ENCODE data around the gene EIF2A. TPM values are rescaled to one million over a fixed set of nuclear protein-coding genes. Genes with fewer than 3 reads are reported as not detected.
A peak's percentile ranks its signal among the peaks of the same experiment; 100 is the strongest.

Gene EIF2A
- total RNA-seq, 1 donor: 118 TPM

GRCh38 chr3:150631515-150632221 lies 85.1 kb downstream of the EIF2A start:
- no peak for DNase-seq (ENCODE audit: low read depth in 2 of 3, low spot score in 2 of 3)

- no peak for DNase-seq (ENCODE audit: low read depth in 2 of 3, low spot score in 2 of 3)
Measured at GRCh38 chr3:150635076-150635475, 88.5 kb downstream of the EIF2A start.

- DNase-seq (ENCODE audit: low read depth in 2 of 3, low spot score in 2 of 3): peak in 2 of 3 donors; percentile 36 to 81
Measured at GRCh38 chr3:150635526-150635925, 88.9 kb downstream of the EIF2A start.

Other genes with a start within 250 kb of the EIF2A start
- gene TSC22D2, start 138.5 kb upstream of the EIF2A start, total RNA-seq: 8.1 TPM
- gene SERP1, start 291 bp upstream of the EIF2A start, total RNA-seq: 275 TPM
- gene SELENOT, start 56.5 kb downstream of the EIF2A start, total RNA-seq: 117 TPM
- not detected for gene ERICH6, start 157.1 kb downstream of the EIF2A start, total RNA-seq
- 151 TPM for gene SIAH2, start 216.4 kb downstream of the EIF2A start, total RNA-seq

Measured in hematopoietic multipotent progenitor cell (in vitro differentiated cells).